IMR-90 (cell line): ENCODE results near the gene MAP1LC3B. TPM values are rescaled to one million over a fixed set of nuclear protein-coding genes. Genes with fewer than 3 reads are reported as not detected.

ENCODE experiments used
- ATAC-seq: fragments of 200-7000 bp; cut with Tn5 transposase; 2 replicates; pipeline ENCODE4 v1.9.1; 2020; ENCODE audit warnings: low read depth, mild to moderate bottlenecking, moderate library complexity
- BruUV-seq: library from RNA; stranded (reverse); fragments of 400-500 nt; replicated peaks from 2 replicates; lab custom pipeline; 2021; lab: Mats Ljungman, UMichigan
- CTCF ChIA-PET: fragments of 300-600 bp; formaldehyde crosslinking; extraction: SDS; loops from one replicate; lab custom pipeline; 2021; ENCODE audit warnings: antibody characterized with exemption; lab: Yijun Ruan, JAX
- POLR2A ChIA-PET: fragments of 300-600 bp; sonication (Branson Sonifier 250); formaldehyde crosslinking; loops from one replicate; lab custom pipeline; 2022; ENCODE audit warnings: antibody characterized with exemption; ENCODE audit not compliant: unreplicated experiment; lab: Charles Lee
- DNase-seq: peaks from one replicate; pipeline ENCODE4 v3.0.0; 2013
- H2AFZ ChIP-seq: replicated peaks from 2 replicates; pipeline ENCODE3; 2013; ENCODE audit warnings: low read length, mild to moderate bottlenecking; ENCODE audit not compliant: poor library complexity
- H2AK5ac ChIP-seq: 2 replicates; pipeline ENCODE4 v1.6.1; 2013; ENCODE audit warnings: low read depth, low read length, inconsistent platforms
- H2AK9ac ChIP-seq: replicated peaks from 2 replicates; pipeline ENCODE3; 2013; ENCODE audit warnings: mild to moderate bottlenecking, low read depth, low read length, moderate library complexity; ENCODE audit not compliant: poor library complexity
- H2BK120ac ChIP-seq: 2 replicates; pipeline ENCODE4 v1.6.1; 2013; ENCODE audit warnings: low read depth, low read length, inconsistent platforms
- H2BK15ac ChIP-seq: 3 replicates; pipeline ENCODE4 v1.6.1; 2013; ENCODE audit warnings: low read depth, low read length, inconsistent platforms
- H2BK20ac ChIP-seq: 2 replicates; pipeline ENCODE4 v1.6.1; 2013; ENCODE audit warnings: low read depth, mild to moderate bottlenecking, inconsistent platforms, low read length, moderate library complexity
- H2BK5ac ChIP-seq: 2 replicates; pipeline ENCODE4 v1.6.1; 2013; ENCODE audit warnings: mild to moderate bottlenecking, low read depth, low read length, inconsistent platforms; ENCODE audit not compliant: poor library complexity, severe bottlenecking
- H3K14ac ChIP-seq: replicated peaks from 2 replicates; pipeline ENCODE4 v1.6.1; 2013; ENCODE audit warnings: low read depth, low read length, inconsistent platforms
- H3K18ac ChIP-seq: 2 replicates; pipeline ENCODE4 v1.6.1; 2013; ENCODE audit warnings: low read depth, low read length, control low read depth
- H3K23ac ChIP-seq: 2 replicates; pipeline ENCODE4 v1.6.1; 2013; ENCODE audit warnings: low read depth, low read length, inconsistent platforms
- H3K27ac ChIP-seq: 2 replicates; pipeline ENCODE4 v1.5.1; 2013; ENCODE audit warnings: mild to moderate bottlenecking, control low read depth, low read length; ENCODE audit not compliant: insufficient read depth
- H3K27me3 ChIP-seq: 2 replicates; pipeline ENCODE4 v1.6.1; 2013; ENCODE audit warnings: low read length; ENCODE audit not compliant: control insufficient read depth, insufficient read depth
- H3K36me3 ChIP-seq: 2 replicates; pipeline ENCODE4 v1.6.1; 2013; ENCODE audit warnings: low read length, mixed read lengths; ENCODE audit not compliant: control insufficient read depth, insufficient read depth
- H3K4ac ChIP-seq: 2 replicates; pipeline ENCODE4 v1.6.1; 2013; ENCODE audit warnings: low read depth, low read length, inconsistent platforms
- H3K4me1 ChIP-seq: 2 replicates; pipeline ENCODE4 v1.6.1; 2013; ENCODE audit warnings: low read length, mixed read lengths; ENCODE audit not compliant: control insufficient read depth, insufficient read depth
- H3K4me2 ChIP-seq: 2 replicates; pipeline ENCODE4 v1.6.1; 2013; ENCODE audit warnings: low read depth, mild to moderate bottlenecking, control low read depth, low read length, moderate library complexity
- H3K4me3 ChIP-seq: 2 replicates; pipeline ENCODE4 v1.5.1; 2013; ENCODE audit warnings: low read depth, mild to moderate bottlenecking, control low read depth, low read length, moderate library complexity; ENCODE audit not compliant: insufficient read depth
- H3K56ac ChIP-seq: 2 replicates; pipeline ENCODE4 v1.6.1; 2013; ENCODE audit warnings: low read length, inconsistent platforms; ENCODE audit not compliant: insufficient read depth; ENCODE audit errors: extremely low read depth
- H3K79me1 ChIP-seq, 2 experiments: 2 replicates each; pipeline ENCODE4 v1.6.1; 2013; ENCODE audit warnings: low read length in 2 of 2, inconsistent platforms in 1 of 2, low read depth in 1 of 2
- H3K9ac ChIP-seq: 2 replicates; pipeline ENCODE4 v1.6.1; 2013; ENCODE audit warnings: low read depth, low read length, control low read depth
- H3K9me1 ChIP-seq: 2 replicates; pipeline ENCODE4 v1.6.1; 2013; ENCODE audit warnings: low read length, inconsistent platforms; ENCODE audit not compliant: insufficient read depth
- H3K9me3 ChIP-seq: 2 replicates; pipeline ENCODE4 v1.6.1; 2013; ENCODE audit warnings: low read length; ENCODE audit not compliant: control insufficient read depth, insufficient read depth
- H4K20me1 ChIP-seq: 2 replicates; pipeline ENCODE4 v1.6.1; 2013; ENCODE audit warnings: low read length, inconsistent platforms; ENCODE audit not compliant: insufficient read depth
- H4K5ac ChIP-seq: 2 replicates; pipeline ENCODE4 v1.6.1; 2013; ENCODE audit warnings: mild to moderate bottlenecking, low read depth, low read length, control low read depth
- H4K8ac ChIP-seq, 2 experiments: 2 replicates each; pipeline ENCODE4 v1.6.1; 2013; ENCODE audit warnings: low read depth in 2 of 2, low read length in 2 of 2, control low read depth in 1 of 2, inconsistent platforms in 1 of 2
- H4K91ac ChIP-seq: 2 replicates; pipeline ENCODE4 v1.6.1; 2013; ENCODE audit warnings: low read depth, low read length, inconsistent platforms; ENCODE audit not compliant: insufficient read depth
- BHLHE40 ChIP-seq: fragments of 150-350 bp; IDR thresholded peaks from 2 replicates; pipeline ENCODE4 v1.6.1; 2016; ENCODE audit warnings: mild to moderate bottlenecking, low read depth, low read length
- CEBPB ChIP-seq: IDR thresholded peaks from 2 replicates; pipeline ENCODE4 v1.6.1; 2012; ENCODE audit warnings: low read depth, low read length, improper control_type of control experiment
- CHD1 ChIP-seq: IDR thresholded peaks from 2 replicates; pipeline ENCODE4 v1.6.1; 2012; ENCODE audit warnings: low read depth, low read length, improper control_type of control experiment
- FOS ChIP-seq: fragments of 150-350 bp; IDR thresholded peaks from 2 replicates; pipeline ENCODE4 v1.6.1; 2016; ENCODE audit warnings: low read depth, low read length
- MAFK ChIP-seq: IDR thresholded peaks from 2 replicates; pipeline ENCODE4 v1.6.1; 2012; ENCODE audit warnings: low read depth, low read length, improper control_type of control experiment
- MAZ ChIP-seq: IDR thresholded peaks from 2 replicates; pipeline ENCODE4 v1.6.1; 2012; ENCODE audit warnings: low read depth, mild to moderate bottlenecking, low read length, improper control_type of control experiment, moderate library complexity, borderline replicate concordance
- MXI1 ChIP-seq: IDR thresholded peaks from 2 replicates; pipeline ENCODE4 v1.6.1; 2012; ENCODE audit warnings: low read depth, mild to moderate bottlenecking, low read length, moderate library complexity, borderline replicate concordance
- NFE2L2 ChIP-seq: fragments of 150-350 bp; IDR thresholded peaks from 2 replicates; pipeline ENCODE4 v1.6.1; 2016; ENCODE audit warnings: low read depth, mild to moderate bottlenecking, low read length
- POLR2A ChIP-seq: IDR thresholded peaks from 2 replicates; pipeline ENCODE4 v1.6.1; 2012; ENCODE audit warnings: mild to moderate bottlenecking, low read depth, low read length
- RAD21 ChIP-seq: IDR thresholded peaks from 2 replicates; pipeline ENCODE4 v1.6.1; 2012; ENCODE audit warnings: low read length, improper control_type of control experiment
- RCOR1 ChIP-seq: IDR thresholded peaks from 2 replicates; pipeline ENCODE4 v1.6.1; 2012; ENCODE audit warnings: mild to moderate bottlenecking, low read length, improper control_type of control experiment; ENCODE audit not compliant: insufficient replicate concordance
- RFX5 ChIP-seq: IDR thresholded peaks from 2 replicates; pipeline ENCODE4 v1.8.0; 2012; ENCODE audit warnings: low read depth, mild to moderate bottlenecking, low read length, moderate library complexity
- SMC3 ChIP-seq: fragments of 150-350 bp; IDR thresholded peaks from 2 replicates; pipeline ENCODE4 v1.6.1; 2016; ENCODE audit warnings: low read depth, mild to moderate bottlenecking, antibody characterized with exemption, low read length, moderate library complexity
- WGBS, 2 experiments: methylation state at CpG; one replicate each; pipeline versions ENCODE4 v1.1.5 to v1.1.7; 2013; ENCODE audit warnings: missing lambda C conversion rate in 2 of 2; ENCODE audit not compliant: insufficient read length in 1 of 2; ENCODE audit errors: extremely low coverage in 2 of 2; 5-methylcytosine and 5-hydroxymethylcytosine counted together
- dilution Hi-C: fragments of 300-500 bp; cut with HindIII; formaldehyde crosslinking; loops from one replicate; pipeline ENCODE4 v1.14.3; 2018; ENCODE audit warnings: low sequenced_read_pairs; ENCODE audit not compliant: unreplicated experiment
- in situ Hi-C: fragments of 300-500 bp; cut with MboI; formaldehyde crosslinking; loops from 3 replicates; pipeline ENCODE4 v1.14.3; 2019; ENCODE audit warnings: low sequenced_read_pairs, inconsistent platforms, mixed read lengths
- intact Hi-C: fragments of 100-400 bp; cut with micrococcal nuclease; formaldehyde crosslinking; loops from 2 replicates; pipeline ENCODE4 v1.10.0; 2022
- polyA plus RNA-seq, 3 experiments: library from polyadenylated mRNA; depleted of rRNA; stranded (reverse); fragments of >200 nt; gene quantifications; 2 replicates each; pipeline ENCODE4 v1.2.3, GENCODE V29; 2012; ENCODE audit warnings: low replicate concordance in 1 of 3
- total RNA-seq: library from RNA; depleted of rRNA; stranded (reverse); fragments of >200 nt; gene quantifications from 2 replicates; pipeline ENCODE4 v1.2.3, GENCODE V29; 2012
- TF ChIP-seq, protein P1 (sequence below): fragments of 150-350 bp; IDR thresholded peaks from 2 replicates; pipeline ENCODE4 v1.6.1; 2016; ENCODE audit warnings: low read depth, mild to moderate bottlenecking, low read length, moderate library complexity, borderline replicate concordance
- TF ChIP-seq, protein P2 (sequence below): fragments of 150-350 bp; IDR thresholded peaks from 2 replicates; pipeline ENCODE4 v1.6.1; 2017; ENCODE audit warnings: mild to moderate bottlenecking, antibody characterized with exemption, low read length, low read depth
- TF ChIP-seq, protein P3 (sequence below): conservative IDR thresholded peaks from 2 replicates; pipeline ENCODE4 v1.5.1; 2012; ENCODE audit warnings: mild to moderate bottlenecking, low read depth, low read length, improper control_type of control experiment

The MAP1LC3B gene
- total and polyA plus RNA-seq, 2 of the 4 experiments (the other 2 are of a cell fraction): 23.5 to 57.7 TPM

DNA sequence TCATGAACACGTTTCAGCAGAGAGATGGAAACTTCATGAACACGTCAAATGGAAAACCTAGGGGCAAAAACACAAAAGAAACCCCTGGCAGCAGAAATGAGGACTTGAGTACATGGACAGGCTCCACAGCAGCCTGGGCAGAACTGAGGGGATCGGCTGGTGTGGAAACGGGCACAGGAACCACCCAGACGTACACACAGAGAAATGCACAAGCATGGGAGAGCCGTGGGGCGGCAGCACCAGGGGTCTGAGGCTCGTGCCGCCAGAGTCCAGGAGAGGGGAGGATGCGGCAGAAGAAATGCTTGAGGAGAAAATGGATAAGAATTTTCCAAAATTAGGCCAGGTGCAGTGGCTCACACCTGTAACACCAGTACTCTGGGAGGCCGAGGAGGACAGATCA is 30.0 kb downstream of the MAP1LC3B start:
- TF ChIP-seq CHD1: no peak
- no peak for TF ChIP-seq MAZ
- no peak for TF ChIP-seq RAD21
- no peak for TF ChIP-seq FOS
- no peak for TF ChIP-seq SMC3
- no peak for TF ChIP-seq MXI1
- no peak for TF ChIP-seq CEBPB
- TF ChIP-seq, protein P1, sequence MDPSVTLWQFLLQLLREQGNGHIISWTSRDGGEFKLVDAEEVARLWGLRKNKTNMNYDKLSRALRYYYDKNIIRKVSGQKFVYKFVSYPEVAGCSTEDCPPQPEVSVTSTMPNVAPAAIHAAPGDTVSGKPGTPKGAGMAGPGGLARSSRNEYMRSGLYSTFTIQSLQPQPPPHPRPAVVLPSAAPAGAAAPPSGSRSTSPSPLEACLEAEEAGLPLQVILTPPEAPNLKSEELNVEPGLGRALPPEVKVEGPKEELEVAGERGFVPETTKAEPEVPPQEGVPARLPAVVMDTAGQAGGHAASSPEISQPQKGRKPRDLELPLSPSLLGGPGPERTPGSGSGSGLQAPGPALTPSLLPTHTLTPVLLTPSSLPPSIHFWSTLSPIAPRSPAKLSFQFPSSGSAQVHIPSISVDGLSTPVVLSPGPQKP: no peak
- no peak for TF ChIP-seq POLR2A
- TF ChIP-seq RFX5: no peak
- TF ChIP-seq, protein P2, sequence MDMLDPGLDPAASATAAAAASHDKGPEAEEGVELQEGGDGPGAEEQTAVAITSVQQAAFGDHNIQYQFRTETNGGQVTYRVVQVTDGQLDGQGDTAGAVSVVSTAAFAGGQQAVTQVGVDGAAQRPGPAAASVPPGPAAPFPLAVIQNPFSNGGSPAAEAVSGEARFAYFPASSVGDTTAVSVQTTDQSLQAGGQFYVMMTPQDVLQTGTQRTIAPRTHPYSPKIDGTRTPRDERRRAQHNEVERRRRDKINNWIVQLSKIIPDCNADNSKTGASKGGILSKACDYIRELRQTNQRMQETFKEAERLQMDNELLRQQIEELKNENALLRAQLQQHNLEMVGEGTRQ: no peak
- TF ChIP-seq, protein P3, sequence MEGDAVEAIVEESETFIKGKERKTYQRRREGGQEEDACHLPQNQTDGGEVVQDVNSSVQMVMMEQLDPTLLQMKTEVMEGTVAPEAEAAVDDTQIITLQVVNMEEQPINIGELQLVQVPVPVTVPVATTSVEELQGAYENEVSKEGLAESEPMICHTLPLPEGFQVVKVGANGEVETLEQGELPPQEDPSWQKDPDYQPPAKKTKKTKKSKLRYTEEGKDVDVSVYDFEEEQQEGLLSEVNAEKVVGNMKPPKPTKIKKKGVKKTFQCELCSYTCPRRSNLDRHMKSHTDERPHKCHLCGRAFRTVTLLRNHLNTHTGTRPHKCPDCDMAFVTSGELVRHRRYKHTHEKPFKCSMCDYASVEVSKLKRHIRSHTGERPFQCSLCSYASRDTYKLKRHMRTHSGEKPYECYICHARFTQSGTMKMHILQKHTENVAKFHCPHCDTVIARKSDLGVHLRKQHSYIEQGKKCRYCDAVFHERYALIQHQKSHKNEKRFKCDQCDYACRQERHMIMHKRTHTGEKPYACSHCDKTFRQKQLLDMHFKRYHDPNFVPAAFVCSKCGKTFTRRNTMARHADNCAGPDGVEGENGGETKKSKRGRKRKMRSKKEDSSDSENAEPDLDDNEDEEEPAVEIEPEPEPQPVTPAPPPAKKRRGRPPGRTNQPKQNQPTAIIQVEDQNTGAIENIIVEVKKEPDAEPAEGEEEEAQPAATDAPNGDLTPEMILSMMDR: no peak
- no peak for TF ChIP-seq BHLHE40
- TF ChIP-seq NFE2L2: no peak
- no peak for TF ChIP-seq MAFK
- TF ChIP-seq RCOR1: no peak
- H3K27me3 ChIP-seq: no peaks in the 10 kb centered on the region
- no peak overlapping the region for H2BK120ac ChIP-seq
- no peak overlapping the region for H2BK20ac ChIP-seq
- intact Hi-C loops (no loop called here), in situ Hi-C loops (loop anchor here (10.0 to 25.0 kb wide), 2 partner anchors 153 to 340 kb away; partner anchors contain the start of gene KLHDC4), dilution Hi-C loops (no loop called here)
- H2AFZ ChIP-seq: no peak overlapping the region
- H4K8ac ChIP-seq: no peak overlapping the region
- no peak overlapping the region for H2AK5ac ChIP-seq
- H4K91ac ChIP-seq: no peak overlapping the region
- H2BK5ac ChIP-seq: no peak overlapping the region
- peaks cover 3 to 41% of the 10 kb centered on the region in 2 experiments; a peak in 3 of 4 replicates for H3K79me1 ChIP-seq
- no peak overlapping the region for H3K18ac ChIP-seq
- no peak overlapping the region for H3K4me3 ChIP-seq
- H4K5ac ChIP-seq: no peak overlapping the region
- H3K9me1 ChIP-seq: peaks cover 7% of the 10 kb centered on the region
- no peak overlapping the region for H3K4me2 ChIP-seq
- H4K20me1 ChIP-seq: peaks cover 29% of the 10 kb centered on the region
- no peak overlapping the region for H3K14ac ChIP-seq
- no peak overlapping the region for H3K27ac ChIP-seq
- no peaks in the 10 kb centered on the region for H3K4me1 ChIP-seq
- no peak for ATAC-seq
- H3K23ac ChIP-seq: no peak overlapping the region
- POLR2A ChIA-PET: no interaction called here
- no peak overlapping the region for H3K4ac ChIP-seq
- peaks cover 46% of the 10 kb centered on the region for H3K36me3 ChIP-seq
- WGBS, 2 experiments: 93% methylated on average over 5 of the region's 11 CpGs; no CpG with 5 or more reads in 1 of the 2 experiments
- H3K9ac ChIP-seq: no peak overlapping the region
- no peaks in the 10 kb centered on the region for H3K9me3 ChIP-seq
- BruUV-seq: no TSS peak
- no peak overlapping the region for H2AK9ac ChIP-seq
- H3K56ac ChIP-seq: no peak overlapping the region
- no peak for DNase-seq
- H2BK15ac ChIP-seq: no peak overlapping the region
- CTCF ChIA-PET: no interaction called here
